Umbilical cord (tissue), 2 donors: ENCODE data around the gene FES. TPM values are rescaled to one million over a fixed set of nuclear protein-coding genes. Genes with fewer than 3 reads are reported as not detected.
A peak's percentile ranks its signal among the peaks of the same experiment; 100 is the strongest.

Experiments used
- DNase-seq: peaks from one replicate; pipeline ENCODE4 v3.0.0-alpha.2; 2015; ENCODE audit warnings: low spot score
- total RNA-seq: library from RNA; depleted of rRNA; stranded (reverse); fragments of >200 nt; gene quantifications from one replicate; pipeline ENCODE4 v1.2.3, GENCODE V29; 2014; ENCODE audit warnings: low replicate concordance; ENCODE audit not compliant: insufficient read depth

Gene FES
- total RNA-seq, 1 donor from 2014 or later: 30.8 TPM

- no peak for DNase-seq
Measured at GRCh38 chr15:90876046-90876445, 8.3 kb upstream of the FES start.

GRCh38 chr15:90876512-90877170 lies 7.7 kb upstream of the FES start:
- DNase-seq: no peak

- DNase-seq: no peak
Measured at GRCh38 chr15:90877315-90877714, 7.0 kb upstream of the FES start.

GRCh38 chr15:90877996-90878395 lies 6.3 kb upstream of the FES start:
- DNase-seq: no peak

- no peak for DNase-seq
Measured at GRCh38 chr15:90878660-90879059, 5.6 kb upstream of the FES start.

- DNase-seq: no peak
Measured at GRCh38 chr15:90879730-90880366, 4.5 kb upstream of the FES start.

- DNase-seq: no peak
Measured at GRCh38 chr15:90880381-90881145, 3.7 kb upstream of the FES start.

GRCh38 chr15:90881181-90881977 lies 2.9 kb upstream of the FES start:
- no peak for DNase-seq

- DNase-seq: no peak
Measured at GRCh38 chr15:90881978-90882721, 2.2 kb upstream of the FES start.

GRCh38 chr15:90882781-90883525 lies 1.4 kb upstream of the FES start:
- no peak for DNase-seq

- no peak for DNase-seq
Measured at GRCh38 chr15:90883526-90883975, 753 bp upstream of the FES start.

GRCh38 chr15:90884719-90885431 lies 571 bp downstream of the FES start:
- no peak for DNase-seq

GRCh38 chr15:90885432-90886290 lies 1.4 kb downstream of the FES start:
- DNase-seq: peak; percentile 72

- DNase-seq: no peak
Measured at GRCh38 chr15:90886291-90886614, 1.9 kb downstream of the FES start.

- no peak for DNase-seq
Measured at GRCh38 chr15:90887037-90887481, 2.8 kb downstream of the FES start.

- DNase-seq: no peak
Measured at GRCh38 chr15:90889313-90889730, 5.0 kb downstream of the FES start.

GRCh38 chr15:90889736-90890456 lies 5.6 kb downstream of the FES start:
- DNase-seq: no peak

- no peak for DNase-seq
Measured at GRCh38 chr15:90890839-90891238, 6.5 kb downstream of the FES start.
